Stimulated activated CD4-positive, alpha-beta T cell treated with anti-CD3 and anti-CD28 coated beads, Interleukin-12 subunit alpha, Interleukin-12 subunit beta, amount 100 ng/mL, for 4 hours (primary cell): ENCODE data around the gene LAMA2.

Experiments
- DNase-seq: peaks from one replicate; pipeline ENCODE4 v3.0.0-alpha.2; 2020

Gene LAMA2

DNA sequence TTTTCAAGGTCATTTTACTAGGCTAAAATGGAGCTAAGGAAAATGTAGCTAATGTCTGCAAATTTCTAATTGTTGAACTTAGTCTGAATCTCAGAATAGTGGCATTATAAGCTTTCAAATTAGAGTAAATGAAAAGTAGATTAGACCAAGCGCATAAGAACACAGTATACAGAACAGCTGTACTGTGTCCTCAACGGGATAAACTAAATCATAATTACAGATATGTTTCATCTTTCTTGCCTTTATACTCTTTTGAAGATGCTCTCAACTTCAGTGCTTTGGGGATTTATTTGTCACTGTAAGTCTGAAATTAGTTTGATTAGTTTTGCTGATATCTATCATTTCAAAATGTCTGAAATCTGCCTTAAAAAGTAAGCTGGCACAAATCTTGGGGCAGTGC, 305.4 kb downstream of the LAMA2 start:
- DNase-seq = no peak

DNA sequence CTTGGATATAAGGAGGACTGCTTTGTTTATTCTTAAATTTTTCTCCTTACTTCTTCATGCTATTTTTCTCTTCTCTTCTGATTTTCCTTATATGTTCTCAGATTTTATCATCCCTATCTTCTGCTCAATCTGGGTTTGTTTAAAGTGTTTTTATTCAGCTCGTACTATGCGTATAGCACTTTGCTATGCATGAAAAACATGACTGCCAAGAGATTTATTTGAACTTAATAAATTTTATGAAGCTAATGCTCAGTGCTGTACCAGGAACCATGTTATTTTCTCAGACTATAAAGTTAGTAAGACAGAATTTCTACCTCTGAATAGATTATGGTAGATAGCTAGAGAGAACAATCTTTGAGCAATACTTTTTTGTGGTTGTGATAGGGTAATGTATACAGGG, 305.9 kb downstream of the LAMA2 start:
- DNase-seq = no peak

DNA sequence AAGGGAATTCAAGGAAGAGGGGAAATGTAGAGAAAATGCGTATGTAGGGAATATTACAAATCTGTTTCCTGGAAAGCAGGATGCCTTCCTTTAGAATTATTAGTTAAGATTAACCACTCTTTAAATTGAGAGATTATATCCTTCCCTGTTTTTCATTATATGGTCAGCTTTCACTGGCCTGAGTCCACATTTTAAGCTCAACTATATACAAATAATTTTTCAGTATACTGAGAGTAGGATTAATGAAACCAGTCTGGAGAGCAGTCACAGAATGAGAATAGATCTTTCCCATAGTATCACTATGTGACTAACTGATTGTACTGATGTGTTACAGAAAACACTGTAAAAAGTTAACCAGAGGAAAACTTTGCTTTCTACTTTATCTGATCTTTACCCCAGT, 306.3 kb downstream of the LAMA2 start:
- DNase-seq = no peak

DNA sequence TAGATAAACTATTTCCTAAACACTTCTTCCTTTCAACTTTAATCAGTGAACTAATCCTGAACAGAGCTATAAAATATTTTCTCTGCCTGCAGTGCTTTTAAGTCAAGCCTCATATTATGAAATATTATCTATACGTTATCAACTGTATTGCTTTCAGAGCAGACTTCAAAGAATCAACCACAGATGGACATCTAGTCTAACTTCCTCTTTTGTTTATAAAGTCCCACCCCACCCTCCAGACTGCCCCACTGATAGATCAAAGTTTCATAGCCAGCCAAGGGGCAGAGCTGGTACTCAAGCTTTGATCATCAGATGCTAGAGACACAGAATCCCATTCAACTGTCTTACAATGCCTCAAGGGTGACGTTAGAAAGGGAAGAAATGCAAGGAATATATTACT, 308.3 kb downstream of the LAMA2 start:
- DNase-seq = no peak

DNA sequence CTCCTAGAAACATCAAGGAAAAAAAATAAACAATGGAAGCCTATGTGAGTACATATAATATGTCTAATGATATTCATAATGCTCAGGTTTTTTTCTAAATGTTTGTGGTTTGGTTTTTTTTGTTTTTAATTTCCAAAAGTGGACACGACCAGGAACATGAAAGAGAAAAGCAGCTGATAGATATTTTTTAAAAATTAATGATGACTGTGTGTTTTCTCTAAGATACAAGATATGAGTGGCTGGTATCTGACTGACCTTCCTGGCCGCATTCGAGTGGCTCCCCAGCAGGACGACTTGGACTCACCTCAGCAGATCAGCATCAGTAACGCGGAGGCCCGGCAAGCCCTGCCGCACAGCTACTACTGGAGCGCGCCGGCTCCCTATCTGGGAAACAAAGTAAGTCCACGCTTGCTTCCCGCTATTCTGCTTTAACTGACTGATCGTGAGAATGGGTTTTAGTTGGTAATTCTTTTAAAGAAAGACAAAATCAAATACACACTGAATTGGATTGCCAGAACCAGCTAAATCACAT, 309.6 kb downstream of the LAMA2 start:
- DNase-seq = no peak

DNA sequence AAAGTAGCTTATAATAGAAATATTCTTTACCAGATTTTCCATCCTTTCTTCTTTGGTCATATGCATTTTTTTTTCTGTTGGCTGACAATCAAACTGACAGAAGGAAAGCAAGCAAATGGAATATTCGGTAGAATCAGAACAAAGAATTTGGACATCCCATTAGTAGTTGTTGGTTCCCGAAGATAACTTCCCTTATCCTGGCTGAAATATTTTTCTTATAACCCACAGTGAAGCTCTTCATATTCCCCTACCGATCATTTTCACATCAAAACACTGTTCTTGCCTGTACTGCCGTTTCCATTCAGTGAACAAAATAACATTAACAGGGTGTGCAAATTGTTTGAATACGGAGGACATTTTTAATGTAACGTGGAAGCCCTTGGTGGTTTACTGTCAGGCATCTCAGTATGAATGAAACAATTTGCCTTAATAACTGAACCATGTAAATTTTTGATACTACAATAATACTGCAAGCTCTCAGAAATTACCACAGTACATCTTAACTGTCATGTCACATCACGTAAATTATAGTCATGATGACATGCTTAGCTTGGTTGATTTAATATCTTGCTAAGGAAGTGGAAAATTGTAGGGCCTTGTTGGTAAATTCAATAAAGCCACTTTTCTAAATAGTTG, 311.5 kb downstream of the LAMA2 start:
- no peak for DNase-seq

DNA sequence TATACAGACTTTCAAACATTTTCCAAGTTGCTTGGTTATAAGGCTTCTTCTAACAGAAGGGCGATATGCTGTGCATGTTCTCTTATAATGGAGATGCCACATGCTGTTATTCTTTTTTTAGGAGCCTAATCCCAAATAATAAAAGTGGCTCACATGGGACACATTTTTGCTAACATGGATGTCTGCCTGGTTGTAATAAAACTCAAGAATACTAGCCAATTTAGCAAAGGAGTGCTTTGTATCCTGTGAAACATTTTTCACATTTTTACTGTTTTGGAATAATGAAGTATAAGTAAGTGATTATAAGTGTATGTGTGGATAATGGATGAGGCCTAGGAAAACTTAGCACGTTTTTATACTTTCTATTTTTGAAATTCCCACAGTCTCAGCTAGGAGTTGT, 312.2 kb downstream of the LAMA2 start:
- DNase-seq = no peak

DNA sequence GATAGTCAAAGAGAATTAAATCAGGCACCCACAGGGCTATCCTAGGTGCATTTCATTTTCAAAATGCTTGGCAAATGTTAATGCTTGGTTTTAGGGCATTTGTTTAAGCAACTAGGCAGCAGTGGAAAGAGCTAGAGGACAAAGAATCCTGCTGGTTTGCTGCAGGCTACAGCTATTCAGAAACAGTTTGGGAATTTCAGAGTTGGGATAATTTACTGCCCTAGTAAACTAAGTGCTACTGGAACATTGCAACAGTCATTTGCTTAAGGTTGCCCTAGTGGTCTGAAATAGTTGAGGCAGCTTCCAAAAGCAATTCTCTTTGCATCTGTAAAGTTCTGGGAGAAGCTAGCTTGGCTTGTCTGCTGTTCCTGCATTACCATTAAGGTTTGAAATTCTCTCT, 312.7 kb downstream of the LAMA2 start:
- DNase-seq = no peak

DNA sequence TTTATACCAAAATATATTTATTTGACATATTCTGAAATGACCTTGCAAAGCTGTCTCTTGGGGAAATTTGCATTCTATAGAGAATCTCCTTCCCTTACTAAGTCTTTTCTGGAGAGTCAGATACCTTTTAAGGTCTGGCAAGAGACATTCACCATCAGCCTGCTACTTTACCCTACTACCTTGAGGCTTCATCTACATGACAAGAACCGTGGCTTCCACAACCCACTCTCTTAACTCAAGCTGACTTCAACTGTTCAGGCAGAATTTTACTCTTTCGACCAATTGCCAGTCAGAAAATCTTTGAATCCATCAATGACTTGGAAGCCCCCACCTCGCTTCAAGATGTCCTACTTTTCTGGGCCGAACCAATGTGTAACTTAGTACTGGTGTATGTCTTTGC, 314.2 kb downstream of the LAMA2 start:
- DNase-seq = no peak

DNA sequence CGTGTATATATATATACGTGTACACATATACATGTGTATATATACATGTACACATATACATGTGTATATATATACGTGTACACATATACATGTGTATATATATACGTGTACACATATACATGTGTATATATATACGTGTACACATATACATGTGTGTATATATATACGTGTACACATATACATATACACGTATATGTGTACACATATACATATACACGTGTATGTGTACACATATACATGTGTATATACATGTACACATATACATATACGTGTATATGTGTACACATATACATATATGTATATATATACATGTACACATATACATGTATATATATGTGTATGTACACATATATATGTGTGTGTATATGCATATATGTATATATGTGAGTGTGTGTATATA, 317.2 kb downstream of the LAMA2 start:
- no peak for DNase-seq

DNA sequence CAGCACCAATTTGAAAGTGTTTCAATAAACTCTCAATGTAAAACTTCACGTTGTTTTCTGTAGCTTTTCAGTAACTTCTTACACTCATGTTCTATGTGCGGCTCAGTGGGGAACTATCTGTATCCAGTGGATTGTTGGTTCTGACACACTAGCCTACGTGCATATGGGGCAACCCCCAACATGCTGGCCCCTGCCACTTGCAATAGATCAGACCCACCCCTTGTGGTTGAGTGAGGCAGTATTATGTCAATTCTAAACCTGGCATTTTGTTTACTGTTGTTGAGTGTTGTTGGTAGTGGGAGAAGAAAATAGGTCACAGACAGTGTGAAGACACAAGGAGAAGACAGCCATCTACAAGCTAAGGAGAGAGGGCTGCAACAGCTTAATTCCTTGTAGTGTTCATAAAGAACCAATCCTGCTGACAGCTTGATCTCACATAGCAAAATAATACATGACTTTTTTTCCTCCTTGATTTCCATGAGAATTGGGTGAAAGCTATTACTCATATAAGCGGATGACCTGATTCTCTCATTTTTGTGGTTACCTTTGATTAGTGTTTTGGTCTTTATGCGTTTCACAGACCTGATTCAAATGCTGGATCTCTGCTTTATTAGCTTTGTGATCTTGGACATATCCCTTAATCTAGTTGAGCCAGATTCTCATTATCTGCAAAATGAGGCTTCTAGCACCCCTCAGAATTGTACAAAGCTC, 320.4 kb downstream of the LAMA2 start:
- DNase-seq = no peak

DNA sequence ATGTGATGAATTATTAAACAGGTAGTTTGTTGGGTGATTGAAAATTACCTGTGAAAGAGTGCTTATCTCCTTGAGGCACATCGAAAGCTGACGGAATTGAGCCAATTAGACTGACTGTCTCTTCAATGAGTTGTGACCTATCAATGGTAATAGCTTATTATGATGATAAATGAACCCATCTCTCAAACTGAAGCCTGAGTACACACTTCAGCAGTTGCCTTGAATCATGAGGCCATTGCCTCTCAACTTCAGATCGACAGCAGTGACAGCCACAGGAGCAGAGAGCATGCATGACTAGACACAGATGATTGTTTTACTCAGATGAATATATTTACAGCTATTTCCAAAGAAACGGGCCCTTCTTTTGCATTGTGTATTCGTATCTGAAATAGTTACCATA, 323.9 kb downstream of the LAMA2 start:
- no peak for DNase-seq

DNA sequence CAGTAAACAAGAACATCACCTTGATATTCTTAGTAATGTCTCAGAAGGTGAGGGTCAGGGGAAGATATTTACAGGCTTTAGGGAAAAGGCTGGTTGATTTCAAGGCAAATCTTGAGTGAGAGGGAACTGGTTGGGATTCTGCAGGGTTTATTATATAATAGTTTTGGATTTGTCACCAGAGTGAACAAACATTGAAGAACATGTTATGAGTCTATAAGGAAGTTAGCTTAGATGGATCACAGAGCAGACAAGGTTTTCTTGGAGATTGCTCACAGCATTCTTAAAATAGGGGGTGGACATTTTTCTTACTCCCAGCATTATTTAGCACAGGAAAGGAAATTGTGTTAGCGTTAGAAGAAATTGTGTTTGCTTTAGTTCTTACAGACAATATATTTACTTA, 324.9 kb downstream of the LAMA2 start:
- no peak for DNase-seq

DNA sequence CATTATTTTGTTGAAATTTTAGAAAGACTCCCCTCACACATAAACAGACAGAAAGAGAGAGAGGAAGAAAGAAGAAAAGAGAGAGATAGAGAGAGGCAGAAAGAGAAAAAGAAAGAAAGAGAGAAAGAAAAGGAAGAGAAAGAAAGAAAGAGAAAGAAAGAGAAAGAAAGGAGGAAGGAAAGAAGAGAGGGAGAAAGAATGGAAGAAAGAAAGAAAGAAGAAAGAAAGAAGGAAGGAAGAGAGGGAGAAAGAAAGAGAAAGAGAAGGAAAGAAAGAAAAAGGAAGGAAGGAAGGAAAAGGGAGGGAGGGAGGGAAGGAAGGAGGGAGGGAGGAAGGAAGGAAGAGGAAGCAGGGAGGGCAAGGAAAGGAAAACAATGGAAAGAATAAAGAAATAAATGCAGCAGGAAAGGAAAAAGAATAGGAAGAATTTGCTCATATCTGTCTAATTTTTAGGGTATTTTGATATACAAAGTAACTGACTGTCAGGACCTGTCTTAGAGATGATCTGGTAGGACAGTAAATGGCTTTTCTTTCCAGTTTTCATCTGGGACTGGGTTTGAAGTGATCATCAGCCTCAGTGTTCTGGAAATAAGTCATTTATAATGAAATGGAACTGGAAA, 325.6 kb downstream of the LAMA2 start:
- no peak for DNase-seq

DNA sequence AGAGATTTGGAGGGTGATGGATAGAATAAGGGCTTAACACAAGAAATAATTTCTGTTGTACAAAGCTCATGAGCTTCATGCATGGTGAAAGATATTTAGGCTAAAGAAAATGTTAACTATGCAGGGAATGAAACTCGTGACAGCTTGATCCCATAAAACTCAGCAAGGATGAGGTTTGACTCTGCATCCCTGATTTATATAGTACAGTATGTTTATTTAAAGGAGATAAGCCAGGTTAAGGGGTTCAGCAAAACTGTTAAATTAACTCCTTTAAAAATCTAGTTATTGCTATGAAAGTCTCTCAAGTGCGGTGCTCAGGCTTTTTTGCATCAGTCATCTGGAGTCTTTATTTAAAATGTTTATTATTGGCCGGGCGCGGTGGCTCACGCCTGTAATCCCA, 326.4 kb downstream of the LAMA2 start:
- no peak for DNase-seq

DNA sequence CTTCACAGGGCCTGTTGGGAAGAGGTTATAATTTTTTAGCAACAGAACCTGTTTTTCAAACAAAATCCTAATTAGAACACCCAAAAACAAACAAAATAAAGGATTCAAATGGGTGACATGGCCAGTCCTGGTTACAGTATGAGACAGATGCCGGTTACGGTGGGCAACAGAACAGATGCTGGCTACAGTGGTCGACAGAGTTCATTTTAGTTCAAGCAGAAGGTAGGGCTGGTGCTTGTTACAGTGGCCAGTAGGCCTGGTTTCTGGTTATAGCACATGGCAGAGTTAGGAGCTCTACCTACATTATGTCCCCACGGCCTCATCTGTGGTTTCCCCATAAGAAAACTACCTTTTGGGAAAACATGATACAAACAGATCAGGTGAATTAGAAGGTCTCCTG, 327.7 kb downstream of the LAMA2 start:
- no peak for DNase-seq

DNA sequence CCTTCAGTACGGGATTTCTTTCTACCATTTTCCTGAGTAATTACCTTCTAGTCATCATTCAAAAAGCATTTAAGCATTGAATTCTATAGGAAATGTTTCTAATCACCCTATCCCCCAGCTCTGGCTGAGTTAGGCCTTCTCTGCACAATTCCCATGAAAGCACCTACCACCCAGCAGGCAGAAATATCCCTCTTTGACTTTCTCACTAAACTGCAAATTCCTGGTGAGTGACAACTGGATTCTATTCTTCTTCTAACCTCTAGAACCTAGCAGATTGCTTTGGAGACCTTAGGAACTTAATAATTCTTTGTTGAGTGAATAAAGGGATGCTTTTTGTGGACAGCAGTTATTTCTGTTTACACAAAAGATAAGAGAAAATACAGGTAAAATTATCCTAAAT, 328.7 kb downstream of the LAMA2 start:
- no peak for DNase-seq

DNA sequence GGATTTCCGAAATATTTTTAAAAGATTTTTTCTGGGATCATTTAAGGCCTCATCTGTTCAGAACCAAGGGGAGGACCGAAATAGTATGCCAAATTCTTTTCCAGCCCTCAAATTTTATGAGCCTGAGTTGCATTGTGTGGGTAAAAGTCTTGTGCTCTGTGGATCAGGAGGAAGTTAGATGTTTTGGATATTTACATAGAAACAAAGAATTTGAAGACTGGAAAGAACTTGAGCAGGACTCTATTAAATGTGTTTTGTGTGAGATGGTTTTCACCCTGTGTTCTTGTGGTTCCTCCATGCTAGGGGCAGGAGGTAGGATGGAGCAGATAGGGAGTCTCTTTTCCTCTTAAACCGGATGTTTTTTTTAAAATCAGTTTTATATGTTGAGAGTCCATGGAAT, 329.1 kb downstream of the LAMA2 start:
- no peak for DNase-seq

DNA sequence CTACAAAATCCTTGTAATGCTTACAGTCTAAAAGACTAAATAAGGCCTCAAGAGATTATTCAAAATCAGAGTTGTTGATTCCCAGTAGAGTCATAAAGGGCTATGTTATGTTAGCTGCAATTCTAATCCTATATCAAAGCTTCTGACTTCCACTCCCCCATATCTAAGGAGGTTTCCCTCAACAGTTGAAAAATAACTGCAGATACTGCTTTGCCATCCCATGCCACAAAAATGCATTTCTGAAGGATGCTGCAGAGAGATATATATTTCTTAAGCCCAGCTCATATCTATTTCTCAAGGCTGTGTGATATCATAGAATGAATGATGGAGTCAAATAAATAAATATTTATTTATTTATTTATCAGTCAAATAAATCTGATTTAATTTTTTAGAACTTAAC, 332.3 kb downstream of the LAMA2 start:
- DNase-seq = no peak

DNA sequence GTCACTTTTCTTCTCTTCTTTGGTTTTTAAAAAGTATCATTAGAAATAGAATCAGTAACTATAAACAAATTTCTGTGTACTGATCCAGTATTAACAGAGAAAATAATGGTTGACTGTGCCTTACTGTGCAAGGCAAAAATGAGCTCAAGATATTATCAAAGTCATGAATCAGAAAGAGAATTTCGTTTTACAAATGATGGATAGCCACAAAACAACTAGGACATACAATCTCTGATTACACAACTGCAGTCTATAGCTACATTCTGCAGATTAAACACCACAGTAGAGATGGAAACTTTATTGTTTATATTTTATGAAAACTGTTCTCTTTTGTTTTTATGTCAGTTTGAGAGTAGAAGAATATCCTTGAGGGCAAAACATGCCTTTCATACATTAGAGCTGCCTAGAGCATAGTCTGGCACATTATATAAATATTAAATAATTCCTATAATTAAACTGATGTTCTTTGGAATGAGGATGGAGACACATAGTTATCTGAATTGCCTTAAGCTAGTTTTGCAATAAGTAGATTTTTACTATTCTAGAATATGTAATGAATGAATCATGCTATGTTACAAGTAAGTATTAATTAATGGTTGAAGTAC, 333.1 kb downstream of the LAMA2 start:
- no peak for DNase-seq

DNA sequence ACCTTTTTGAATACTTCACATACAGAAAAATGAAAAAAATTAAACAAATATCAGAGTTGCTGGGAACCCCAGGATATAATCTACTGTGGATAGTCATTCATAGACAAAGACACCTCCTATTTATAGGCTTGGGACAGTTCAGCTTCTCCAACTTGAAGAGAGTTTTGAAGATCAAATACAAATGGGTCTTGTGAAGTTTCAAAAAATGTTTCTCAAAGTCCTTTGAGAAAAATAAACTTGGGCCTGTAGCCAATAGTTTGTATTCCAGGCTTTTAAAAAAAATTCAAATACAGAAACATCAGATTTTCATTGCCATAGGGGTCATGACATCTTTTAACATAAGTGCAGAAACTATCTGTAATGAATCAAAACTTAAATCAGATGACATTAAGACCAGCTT, 334.8 kb downstream of the LAMA2 start:
- no peak for DNase-seq

DNA sequence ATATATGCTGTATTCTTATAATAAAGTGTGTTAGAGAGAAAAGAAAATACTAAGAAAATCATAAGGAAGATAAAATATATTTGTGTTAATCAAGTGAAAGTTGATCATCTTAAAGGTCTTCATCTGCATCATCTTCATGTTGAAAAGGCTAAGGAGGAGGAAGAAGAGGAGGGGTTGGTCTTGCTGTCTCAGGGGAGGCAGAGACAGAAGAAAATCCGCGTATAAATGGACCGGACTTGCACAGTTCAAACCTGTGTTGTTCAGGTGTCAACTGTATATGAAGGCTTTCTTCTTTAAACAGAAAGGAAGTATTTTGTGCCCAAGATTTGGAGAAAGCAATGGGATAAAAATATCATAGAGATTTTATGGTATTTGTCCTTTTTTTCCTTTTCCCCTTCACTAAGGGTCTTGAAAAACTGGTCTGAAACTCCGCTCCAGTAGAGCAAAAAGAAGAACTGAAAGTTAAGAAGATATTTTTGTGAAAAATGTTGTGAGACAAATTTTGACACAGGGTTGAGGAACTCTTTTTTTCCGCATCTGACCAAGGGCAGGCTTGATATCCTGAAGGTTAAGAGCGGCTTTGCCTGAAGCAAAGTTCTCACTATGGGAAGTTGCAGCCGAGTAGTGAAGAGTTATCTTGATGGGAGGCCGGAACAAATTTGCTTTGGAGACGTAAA, 350.7 kb downstream of the LAMA2 start:
- no peak for DNase-seq
